Stimulated activated CD8-positive, alpha-beta memory T cell treated with anti-CD3 and anti-CD28 coated beads, Interleukin-12 subunit alpha, Interleukin-12 subunit beta, amount 100 ng/mL, for 1 hour (primary cell): ENCODE measurements around the gene LY9.
"Not testable (repeated sequence)": the region's sequence is repeated elsewhere in the genome, so short reads cannot be mapped to it uniquely, and the experiment has no call there.

ENCODE experiments used
- DNase-seq: peaks from one replicate; pipeline ENCODE4 v3.0.0-alpha.2; 2020; ENCODE audit warnings: low read depth

LY9 gene

GRCh38 chr1:160865337-160865736 lies 69.4 kb downstream of the LY9 start:
- no peak for DNase-seq

DNA sequence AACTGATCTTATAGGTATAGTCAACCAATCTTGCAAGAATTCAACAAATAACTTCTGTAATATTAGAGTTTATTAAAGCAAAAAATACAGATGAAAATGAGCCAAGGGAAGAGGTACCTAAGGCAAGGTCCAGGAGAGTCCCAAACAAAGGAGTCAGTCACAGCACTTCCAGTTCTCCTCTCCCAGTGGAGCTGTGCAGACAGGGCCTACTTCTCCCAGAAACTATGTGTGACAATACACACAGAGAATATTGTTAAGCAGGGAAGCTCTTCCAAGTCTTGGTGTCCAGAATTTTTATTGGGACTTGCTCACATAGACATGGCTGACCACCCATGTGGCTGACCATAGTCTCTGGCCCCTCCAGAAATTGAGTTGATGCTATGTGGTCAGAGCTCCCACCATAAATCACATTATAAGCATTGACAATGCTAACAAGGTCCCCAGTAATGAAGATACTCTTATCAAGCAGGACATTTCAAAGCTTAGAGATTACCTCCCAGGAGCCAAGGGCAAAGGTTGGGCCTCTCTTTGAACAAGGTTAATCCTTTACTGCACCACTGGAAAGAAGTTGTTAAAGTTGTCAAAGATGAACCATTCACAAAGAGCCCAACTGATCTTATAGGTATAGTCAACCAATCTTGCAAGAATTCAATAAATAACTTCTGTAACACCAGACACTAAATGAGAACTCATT lies 70.2 kb downstream of the LY9 start:
- DNase-seq = no peak

GRCh38 chr1:160866695-160867260 lies 70.8 kb downstream of the LY9 start:
- DNase-seq = no peak

GRCh38 chr1:160867651-160868050 lies 71.7 kb downstream of the LY9 start:
- DNase-seq = not testable (repeated sequence)

- DNase-seq = no peak
Observed at GRCh38 chr1:160868141-160868540, 72.2 kb downstream of the LY9 start.

GRCh38 chr1:160874935-160875334 lies 79.0 kb downstream of the LY9 start:
- no peak for DNase-seq

DNA sequence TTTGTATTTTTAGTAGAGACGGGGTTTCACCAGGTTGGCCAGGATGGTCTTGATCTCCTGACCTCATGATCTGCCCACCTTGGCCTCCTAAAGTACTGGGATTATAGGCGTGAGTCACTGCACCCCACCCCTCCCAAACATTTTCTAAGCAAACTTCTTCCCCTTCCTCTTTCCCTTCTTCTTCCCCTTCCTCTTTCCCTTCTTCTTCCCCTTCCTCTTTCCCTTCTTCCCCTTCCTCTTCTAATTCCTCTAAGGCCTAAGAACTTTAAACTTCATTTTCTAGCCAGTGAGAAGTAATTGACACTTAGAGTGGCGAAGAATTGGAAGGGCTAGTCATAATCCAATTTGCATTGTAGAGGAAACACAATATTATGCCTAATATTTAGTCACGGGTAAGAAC lies 79.6 kb downstream of the LY9 start:
- not testable (repeated sequence) for DNase-seq

- no peak for DNase-seq
Observed at GRCh38 chr1:160876311-160876710, 80.3 kb downstream of the LY9 start.

GRCh38 chr1:160877221-160877620 lies 81.2 kb downstream of the LY9 start:
- DNase-seq = no peak
